ENCODE data around the gene ZSWIM1. TPM values are rescaled to one million over a fixed set of nuclear protein-coding genes. Genes with fewer than 3 reads are reported as not detected.

Gene ZSWIM1
- total and polyA plus RNA-seq, 10 of the 15 experiments (the other 5 are each of a cell fraction or from before 2014, with no cell fraction given): 2.4 to 16.0 (median 9.8) TPM

DNA sequence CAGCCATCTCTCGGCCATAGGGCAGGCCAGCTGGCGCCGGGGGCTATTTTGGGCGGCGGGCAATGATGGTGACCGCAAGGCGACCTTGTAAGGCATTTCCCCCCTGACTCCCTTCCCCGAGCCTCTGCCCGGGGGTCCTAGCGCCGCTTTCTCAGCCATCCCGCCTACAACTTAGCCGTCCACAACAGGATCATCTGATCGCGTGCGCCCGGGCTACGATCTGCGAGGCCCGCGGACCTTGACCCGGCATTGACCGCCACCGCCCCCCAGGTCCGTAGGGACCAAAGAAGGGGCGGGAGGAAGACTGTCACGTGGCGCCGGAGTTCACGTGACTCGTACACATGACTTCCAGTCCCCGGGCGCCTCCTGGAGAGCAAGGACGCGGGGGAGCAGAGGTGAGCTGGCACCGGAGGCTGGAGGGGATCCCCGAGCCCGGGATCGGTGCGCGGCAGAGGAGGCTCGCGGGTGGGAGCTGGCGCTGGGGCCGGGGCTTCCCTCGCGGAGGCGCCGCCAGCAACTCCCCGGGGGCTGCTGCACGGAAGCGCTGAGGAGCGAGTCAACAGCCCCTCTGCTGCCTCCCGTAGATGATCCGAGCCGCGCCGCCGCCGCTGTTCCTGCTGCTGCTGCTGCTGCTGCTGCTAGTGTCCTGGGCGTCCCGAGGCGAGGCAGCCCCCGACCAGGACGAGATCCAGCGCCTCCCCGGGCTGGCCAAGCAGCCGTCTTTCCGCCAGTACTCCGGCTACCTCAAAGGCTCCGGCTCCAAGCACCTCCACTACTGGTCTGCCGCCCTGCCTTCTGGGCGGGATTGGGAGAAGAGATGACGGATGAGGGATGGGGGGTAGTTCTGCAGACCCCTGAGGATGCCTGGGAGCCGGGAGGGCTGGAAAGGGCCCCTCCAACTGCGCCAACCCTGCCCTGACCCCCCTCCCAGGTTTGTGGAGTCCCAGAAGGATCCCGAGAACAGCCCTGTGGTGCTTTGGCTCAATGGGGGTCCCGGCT, 10.3 kb downstream of the ZSWIM1 start, which contains the start of the genes CTSA and NEURL2 (continued):
- TF ChIP-seq, protein P1, sequence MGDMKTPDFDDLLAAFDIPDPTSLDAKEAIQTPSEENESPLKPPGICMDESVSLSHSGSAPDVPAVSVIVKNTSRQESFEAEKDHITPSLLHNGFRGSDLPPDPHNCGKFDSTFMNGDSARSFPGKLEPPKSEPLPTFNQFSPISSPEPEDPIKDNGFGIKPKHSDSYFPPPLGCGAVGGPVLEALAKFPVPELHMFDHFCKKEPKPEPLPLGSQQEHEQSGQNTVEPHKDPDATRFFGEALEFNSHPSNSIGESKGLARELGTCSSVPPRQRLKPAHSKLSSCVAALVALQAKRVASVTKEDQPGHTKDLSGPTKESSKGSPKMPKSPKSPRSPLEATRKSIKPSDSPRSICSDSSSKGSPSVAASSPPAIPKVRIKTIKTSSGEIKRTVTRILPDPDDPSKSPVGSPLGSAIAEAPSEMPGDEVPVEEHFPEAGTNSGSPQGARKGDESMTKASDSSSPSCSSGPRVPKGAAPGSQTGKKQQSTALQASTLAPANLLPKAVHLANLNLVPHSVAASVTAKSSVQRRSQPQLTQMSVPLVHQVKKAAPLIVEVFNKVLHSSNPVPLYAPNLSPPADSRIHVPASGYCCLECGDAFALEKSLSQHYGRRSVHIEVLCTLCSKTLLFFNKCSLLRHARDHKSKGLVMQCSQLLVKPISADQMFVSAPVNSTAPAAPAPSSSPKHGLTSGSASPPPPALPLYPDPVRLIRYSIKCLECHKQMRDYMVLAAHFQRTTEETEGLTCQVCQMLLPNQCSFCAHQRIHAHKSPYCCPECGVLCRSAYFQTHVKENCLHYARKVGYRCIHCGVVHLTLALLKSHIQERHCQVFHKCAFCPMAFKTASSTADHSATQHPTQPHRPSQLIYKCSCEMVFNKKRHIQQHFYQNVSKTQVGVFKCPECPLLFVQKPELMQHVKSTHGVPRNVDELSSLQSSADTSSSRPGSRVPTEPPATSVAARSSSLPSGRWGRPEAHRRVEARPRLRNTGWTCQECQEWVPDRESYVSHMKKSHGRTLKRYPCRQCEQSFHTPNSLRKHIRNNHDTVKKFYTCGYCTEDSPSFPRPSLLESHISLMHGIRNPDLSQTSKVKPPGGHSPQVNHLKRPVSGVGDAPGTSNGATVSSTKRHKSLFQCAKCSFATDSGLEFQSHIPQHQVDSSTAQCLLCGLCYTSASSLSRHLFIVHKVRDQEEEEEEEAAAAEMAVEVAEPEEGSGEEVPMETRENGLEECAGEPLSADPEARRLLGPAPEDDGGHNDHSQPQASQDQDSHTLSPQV (IDR thresholded peaks at IDR 0.05): no peak
- TF ChIP-seq, protein P2, sequence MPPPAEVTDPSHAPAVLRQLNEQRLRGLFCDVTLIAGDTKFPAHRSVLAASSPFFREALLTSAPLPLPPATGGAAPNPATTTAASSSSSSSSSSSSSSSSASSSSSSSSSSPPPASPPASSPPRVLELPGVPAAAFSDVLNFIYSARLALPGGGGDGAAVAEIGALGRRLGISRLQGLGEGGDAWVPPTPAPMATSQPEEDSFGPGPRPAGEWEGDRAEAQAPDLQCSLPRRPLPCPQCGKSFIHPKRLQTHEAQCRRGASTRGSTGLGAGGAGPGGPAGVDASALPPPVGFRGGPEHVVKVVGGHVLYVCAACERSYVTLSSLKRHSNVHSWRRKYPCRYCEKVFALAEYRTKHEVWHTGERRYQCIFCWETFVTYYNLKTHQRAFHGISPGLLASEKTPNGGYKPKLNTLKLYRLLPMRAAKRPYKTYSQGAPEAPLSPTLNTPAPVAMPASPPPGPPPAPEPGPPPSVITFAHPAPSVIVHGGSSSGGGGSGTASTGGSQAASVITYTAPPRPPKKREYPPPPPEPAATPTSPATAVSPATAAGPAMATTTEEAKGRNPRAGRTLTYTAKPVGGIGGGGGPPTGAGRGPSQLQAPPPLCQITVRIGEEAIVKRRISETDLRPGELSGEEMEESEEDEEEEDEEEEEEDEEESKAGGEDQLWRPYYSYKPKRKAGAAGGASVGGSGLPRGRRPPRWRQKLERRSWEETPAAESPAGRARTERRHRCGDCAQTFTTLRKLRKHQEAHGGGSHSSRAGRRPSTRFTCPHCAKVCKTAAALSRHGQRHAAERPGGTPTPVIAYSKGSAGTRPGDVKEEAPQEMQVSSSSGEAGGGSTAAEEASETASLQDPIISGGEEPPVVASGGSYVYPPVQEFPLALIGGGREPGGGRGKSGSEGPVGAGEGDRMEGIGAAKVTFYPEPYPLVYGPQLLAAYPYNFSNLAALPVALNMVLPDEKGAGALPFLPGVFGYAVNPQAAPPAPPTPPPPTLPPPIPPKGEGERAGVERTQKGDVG (CRISPR knock-in tag; IDR thresholded peaks at IDR 0.05): no peak
- TF ChIP-seq, protein P3, sequence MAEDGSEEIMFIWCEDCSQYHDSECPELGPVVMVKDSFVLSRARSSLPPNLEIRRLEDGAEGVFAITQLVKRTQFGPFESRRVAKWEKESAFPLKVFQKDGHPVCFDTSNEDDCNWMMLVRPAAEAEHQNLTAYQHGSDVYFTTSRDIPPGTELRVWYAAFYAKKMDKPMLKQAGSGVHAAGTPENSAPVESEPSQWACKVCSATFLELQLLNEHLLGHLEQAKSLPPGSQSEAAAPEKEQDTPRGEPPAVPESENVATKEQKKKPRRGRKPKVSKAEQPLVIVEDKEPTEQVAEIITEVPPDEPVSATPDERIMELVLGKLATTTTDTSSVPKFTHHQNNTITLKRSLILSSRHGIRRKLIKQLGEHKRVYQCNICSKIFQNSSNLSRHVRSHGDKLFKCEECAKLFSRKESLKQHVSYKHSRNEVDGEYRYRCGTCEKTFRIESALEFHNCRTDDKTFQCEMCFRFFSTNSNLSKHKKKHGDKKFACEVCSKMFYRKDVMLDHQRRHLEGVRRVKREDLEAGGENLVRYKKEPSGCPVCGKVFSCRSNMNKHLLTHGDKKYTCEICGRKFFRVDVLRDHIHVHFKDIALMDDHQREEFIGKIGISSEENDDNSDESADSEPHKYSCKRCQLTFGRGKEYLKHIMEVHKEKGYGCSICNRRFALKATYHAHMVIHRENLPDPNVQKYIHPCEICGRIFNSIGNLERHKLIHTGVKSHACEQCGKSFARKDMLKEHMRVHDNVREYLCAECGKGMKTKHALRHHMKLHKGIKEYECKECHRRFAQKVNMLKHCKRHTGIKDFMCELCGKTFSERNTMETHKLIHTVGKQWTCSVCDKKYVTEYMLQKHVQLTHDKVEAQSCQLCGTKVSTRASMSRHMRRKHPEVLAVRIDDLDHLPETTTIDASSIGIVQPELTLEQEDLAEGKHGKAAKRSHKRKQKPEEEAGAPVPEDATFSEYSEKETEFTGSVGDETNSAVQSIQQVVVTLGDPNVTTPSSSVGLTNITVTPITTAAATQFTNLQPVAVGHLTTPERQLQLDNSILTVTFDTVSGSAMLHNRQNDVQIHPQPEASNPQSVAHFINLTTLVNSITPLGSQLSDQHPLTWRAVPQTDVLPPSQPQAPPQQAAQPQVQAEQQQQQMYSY (CRISPR knock-in tag; IDR thresholded peaks at IDR 0.05): no peak
- peak; percentile 98 for TF ChIP-seq ZNF207 (IDR thresholded peaks at IDR 0.05; ENCODE audit: borderline replicate concordance)
- TF ChIP-seq IKZF2 (IDR thresholded peaks at IDR 0.05): peak in 1 of 2 experiments; percentile 43; a peak in 1 of 4 replicates
- TF ChIP-seq CHD2 (IDR thresholded peaks at IDR 0.05; ENCODE audit: borderline replicate concordance, low read depth, low read length): peak; percentile 84
- TF ChIP-seq MEF2A (IDR thresholded peaks at IDR 0.05; ENCODE audit: insufficient read depth, low read depth, low read length): peak; percentile 78
- TF ChIP-seq EZH2 (IDR thresholded peaks at IDR 0.05; ENCODE audit: borderline replicate concordance, control insufficient read depth, low read depth, low read length): no peak
- TF ChIP-seq KLF5 (IDR thresholded peaks at IDR 0.05; ENCODE audit: partially characterized antibody): no peak
- peak; percentile 39; the same call in 1 of the 3 replicates for TF ChIP-seq POU2F2 (IDR thresholded peaks at IDR 0.05; ENCODE audit: borderline replicate concordance, low read depth, low read length)
- no peak for TF ChIP-seq ZNF384 (IDR thresholded peaks at IDR 0.05; ENCODE audit: borderline replicate concordance, low read depth, low read length)
- no peak for TF ChIP-seq ASH2L (IDR thresholded peaks at IDR 0.05; ENCODE audit: borderline replicate concordance, low read depth)
- TF ChIP-seq, protein P4, sequence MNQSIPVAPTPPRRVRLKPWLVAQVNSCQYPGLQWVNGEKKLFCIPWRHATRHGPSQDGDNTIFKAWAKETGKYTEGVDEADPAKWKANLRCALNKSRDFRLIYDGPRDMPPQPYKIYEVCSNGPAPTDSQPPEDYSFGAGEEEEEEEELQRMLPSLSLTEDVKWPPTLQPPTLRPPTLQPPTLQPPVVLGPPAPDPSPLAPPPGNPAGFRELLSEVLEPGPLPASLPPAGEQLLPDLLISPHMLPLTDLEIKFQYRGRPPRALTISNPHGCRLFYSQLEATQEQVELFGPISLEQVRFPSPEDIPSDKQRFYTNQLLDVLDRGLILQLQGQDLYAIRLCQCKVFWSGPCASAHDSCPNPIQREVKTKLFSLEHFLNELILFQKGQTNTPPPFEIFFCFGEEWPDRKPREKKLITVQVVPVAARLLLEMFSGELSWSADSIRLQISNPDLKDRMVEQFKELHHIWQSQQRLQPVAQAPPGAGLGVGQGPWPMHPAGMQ (IDR thresholded peaks at IDR 0.05; ENCODE audit: borderline replicate concordance): no peak
- TF ChIP-seq HDAC2 (IDR thresholded peaks at IDR 0.05): no peak
- peak; percentile 74 for TF ChIP-seq GATAD2B (conservative IDR thresholded peaks at IDR 0.05; ENCODE audit: low read depth)

Measured in GM12878 (cell line).